Sciatic nerve (tissue), 2 donors: Measurements from ENCODE around the gene FOXN3. TPM values are rescaled to one million over a fixed set of nuclear protein-coding genes. Genes with fewer than 3 reads are reported as not detected.
"Not testable (repeated sequence)": the region's sequence is repeated elsewhere in the genome, so short reads cannot be mapped to it uniquely, and the experiment has no call there.

Experiments used
- ATAC-seq: fragments of 200-7000 bp; cut with Tn5 transposase; one replicate; pipeline ENCODE4 v1.9.1; 2020; ENCODE audit warnings: mild to moderate bottlenecking, moderate library complexity
- DNase-seq: peaks from one replicate; pipeline ENCODE4 v3.0.0-alpha.2; 2020; ENCODE audit warnings: low spot score
- intact Hi-C: fragments of 100-400 bp; cut with DNase I; formaldehyde crosslinking; loops from one replicate; pipeline ENCODE4 v1.14.2; 2022
- total RNA-seq: library from RNA; stranded (reverse); fragmentation: NEBNext Ultra II Directional; extraction: Animal tissue kit (Norgen Biotek cat#: 25700); gene quantifications from one replicate; pipeline ENCODE4 v1.2.1, GENCODE V29; 2021
- donor health status: DM: no; HTN: no; CAD: no.
- donor health status: DM: no; HTN: no; CAD: no.

Gene FOXN3
- total RNA-seq, 1 donor from 2014 or later = 80.9 TPM

DNA sequence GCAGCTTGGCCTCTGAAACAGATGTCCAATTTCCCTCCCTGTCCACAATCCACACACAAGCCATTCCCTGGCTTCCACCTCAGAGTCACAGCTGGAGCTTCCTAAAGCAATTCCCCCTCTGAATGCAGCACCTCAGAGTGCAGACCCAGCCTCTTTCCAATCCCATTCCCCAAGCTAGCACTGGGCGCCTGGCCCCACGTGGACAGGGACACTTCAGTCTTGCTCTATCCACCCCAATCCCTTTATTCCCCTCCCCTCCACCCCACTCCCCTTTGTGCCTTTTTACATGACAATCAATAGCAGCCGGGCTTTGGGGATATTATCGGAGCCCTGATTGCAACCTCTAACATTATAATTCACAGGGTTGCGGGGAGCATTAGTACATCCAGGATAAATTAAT, 300.0 kb downstream of the FOXN3 start:
- no peak for ATAC-seq
- intact Hi-C loops = no loop called here
- no peak for DNase-seq

GRCh38 chr14:89114109-89114508, 302.9 kb downstream of the FOXN3 start:
- intact Hi-C loops = no loop called here
- ATAC-seq = no peak

DNA sequence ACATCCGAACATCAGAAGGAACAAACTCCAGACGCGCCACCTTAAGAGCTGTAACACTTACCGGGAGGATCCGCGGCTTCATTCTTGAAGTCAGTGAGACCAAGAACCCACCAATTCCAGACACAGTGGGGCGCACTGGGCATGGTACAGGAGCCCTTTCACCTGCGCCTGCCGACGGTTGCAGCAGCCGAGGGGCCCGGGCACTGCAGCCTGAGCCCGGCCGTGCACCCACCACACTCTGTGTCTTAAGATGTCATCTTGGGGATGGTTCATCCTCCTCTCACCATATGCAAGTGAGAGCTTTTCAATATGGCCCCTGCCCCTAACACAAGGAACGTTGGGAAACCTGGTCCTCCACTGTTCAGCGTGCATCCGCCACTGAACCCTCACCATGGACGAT, 304.3 kb downstream of the FOXN3 start:
- DNase-seq (no peak), ATAC-seq (no peak)
- intact Hi-C loops = no loop called here

More at GRCh38 chr14:89114109-89114508, 302.9 kb downstream of the FOXN3 start:
- no peak for DNase-seq

DNA sequence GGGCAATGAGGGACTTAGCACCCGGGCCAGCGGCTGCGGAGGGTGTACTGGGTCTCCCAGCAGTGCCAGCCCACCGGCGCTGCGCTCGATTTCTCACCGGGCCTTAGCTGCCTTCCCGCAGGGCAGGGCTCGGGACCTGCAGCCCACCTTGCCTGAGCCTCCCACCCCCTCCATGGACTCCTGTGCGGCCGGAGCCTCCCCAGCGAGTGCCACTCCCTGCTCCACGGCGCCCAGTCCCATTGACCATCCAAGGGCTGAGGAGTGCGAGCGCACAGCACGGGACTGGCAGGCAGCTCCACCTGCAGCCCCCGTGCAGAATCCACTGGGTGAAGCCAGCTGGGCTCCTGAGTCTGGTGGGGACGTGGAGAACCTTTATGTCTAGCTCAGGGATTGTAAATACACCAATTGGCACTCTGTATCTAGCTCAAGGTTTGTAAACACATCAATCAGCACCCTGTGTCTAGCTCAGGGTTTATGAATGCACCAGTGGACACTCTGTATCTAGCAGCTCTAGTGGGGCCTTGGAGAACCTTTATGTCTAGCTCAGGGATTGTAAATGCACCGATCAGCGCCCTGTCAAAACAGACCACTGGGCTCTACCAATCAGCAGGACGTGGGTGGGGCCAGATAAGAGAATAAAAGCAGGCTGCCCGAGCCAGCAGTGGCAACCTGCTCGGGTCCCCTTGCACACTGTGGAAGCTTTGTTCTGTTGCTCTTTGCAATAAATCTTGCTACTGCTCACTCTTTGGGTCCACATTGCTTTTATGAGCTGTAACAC, 305.1 kb downstream of the FOXN3 start:
- intact Hi-C loops, DNase-seq, ATAC-seq: not testable (repeated sequence)

DNA sequence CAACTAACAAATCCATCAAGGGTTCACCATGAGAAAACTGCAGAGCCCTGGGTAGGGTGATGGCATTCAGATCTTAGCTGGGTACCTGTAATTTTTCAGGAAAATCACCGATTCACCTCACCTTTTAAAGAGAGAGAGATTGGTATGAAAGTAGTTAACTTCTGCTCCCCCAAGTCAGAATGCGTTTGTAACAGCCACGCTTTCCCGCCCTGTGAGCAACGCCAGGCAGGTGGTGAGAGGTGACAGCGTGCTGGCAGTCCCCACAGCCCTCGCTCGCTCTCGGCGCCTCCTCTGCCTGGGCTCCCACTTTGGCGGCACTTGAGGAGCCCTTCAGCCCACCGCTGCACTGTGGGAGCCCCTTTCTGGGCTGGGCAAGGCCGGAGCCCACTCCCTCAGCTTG, 305.8 kb downstream of the FOXN3 start:
- DNase-seq, ATAC-seq, intact Hi-C loops: not testable (repeated sequence)

DNA sequence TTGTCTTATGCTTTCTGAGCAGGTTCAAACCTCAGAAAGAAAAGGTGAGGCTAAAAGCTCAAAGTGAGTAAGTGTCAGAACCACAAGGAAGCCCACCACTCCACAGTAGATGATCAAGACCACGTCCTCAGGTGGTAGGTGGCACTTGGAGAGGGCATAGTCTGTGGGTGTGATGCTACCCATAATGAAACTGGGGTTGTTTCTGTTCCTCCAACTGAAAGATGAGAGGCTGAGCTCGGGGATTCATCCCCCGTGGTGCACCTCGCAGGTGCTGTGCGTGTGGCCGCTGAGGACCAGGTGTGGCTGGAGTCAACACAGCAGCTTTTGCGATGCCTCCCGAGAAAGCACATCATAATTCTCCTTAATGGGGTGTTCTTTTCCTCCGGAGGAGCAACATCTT, 306.9 kb downstream of the FOXN3 start:
- DNase-seq = no peak
- intact Hi-C loops = no loop called here
- no peak for ATAC-seq

- intact Hi-C loops = no loop called here
- ATAC-seq = no peak
- DNase-seq = no peak
These were observed 308.4 kb downstream of the FOXN3 start for GRCh38 chr14:89108608-89109007.

- intact Hi-C loops = no loop called here
- DNase-seq (no peak), ATAC-seq (no peak)
These were observed 309.4 kb downstream of the FOXN3 start for GRCh38 chr14:89107626-89108025.
